Neural progenitor cell (in vitro differentiated cells): ENCODE results near the gene SLC7A5. TPM values are rescaled to one million over a fixed set of nuclear protein-coding genes. Genes with fewer than 3 reads are reported as not detected.

ENCODE experiments used
- DNase-seq: peaks from one replicate; pipeline ENCODE4 v3.0.0-alpha.2; 2016; ENCODE audit warnings: low spot score
- H2AFZ ChIP-seq: fragments of 200-600 bp; sonication (generic); replicated peaks from 2 replicates; pipeline ENCODE4 v1.6.1; 2016; ENCODE audit warnings: antibody characterized with exemption
- H3F3A ChIP-seq: fragments of 200-600 bp; sonication (generic); 2 replicates; pipeline ENCODE4 v1.6.1; 2016; ENCODE audit warnings: antibody characterized with exemption, low read depth
- H3K27ac ChIP-seq: fragments of 200-600 bp; sonication (generic); 2 replicates; pipeline ENCODE4 v1.5.1; 2016; ENCODE audit warnings: mild to moderate bottlenecking
- H3K27me3 ChIP-seq: fragments of 200-600 bp; sonication (generic); 2 replicates; pipeline ENCODE4 v1.6.1; 2016; ENCODE audit warnings: mild to moderate bottlenecking, moderate library complexity
- H3K36me3 ChIP-seq: fragments of 200-600 bp; sonication (generic); 2 replicates; pipeline ENCODE4 v1.5.1; 2016
- H3K4me1 ChIP-seq: fragments of 200-600 bp; sonication (generic); 2 replicates; pipeline ENCODE4 v1.6.1; 2016; ENCODE audit warnings: mixed run types
- H3K4me2 ChIP-seq: fragments of 200-600 bp; sonication (generic); 2 replicates; pipeline ENCODE4 v1.6.1; 2016
- H3K4me3 ChIP-seq: fragments of 200-600 bp; sonication (generic); 2 replicates; pipeline ENCODE4 v1.5.1; 2016
- H3K79me2 ChIP-seq: fragments of 200-600 bp; sonication (generic); 2 replicates; pipeline ENCODE4 v1.6.1; 2016; ENCODE audit warnings: low read depth
- H3K9ac ChIP-seq: fragments of 200-600 bp; sonication (generic); 2 replicates; pipeline ENCODE4 v1.6.1; 2016
- H3K9me3 ChIP-seq: fragments of 200-600 bp; sonication (generic); 2 replicates; pipeline ENCODE4 v1.5.1; 2016; ENCODE audit warnings: low read depth
- H4K20me1 ChIP-seq: fragments of 200-600 bp; sonication (generic); 2 replicates; pipeline ENCODE4 v1.6.1; 2016; ENCODE audit warnings: low read depth
- H3K27ac Mint-ChIP-seq: 3 replicates; pipeline ENCODE4 v1.8.0; 2021; ENCODE audit warnings: mixed read lengths
- H3K27me3 Mint-ChIP-seq: 2 replicates; pipeline ENCODE4 v1.8.0; 2022; ENCODE audit warnings: low read depth, mild to moderate bottlenecking, inconsistent platforms, moderate library complexity, mixed read lengths; ENCODE audit not compliant: insufficient read depth
- H3K36me3 Mint-ChIP-seq: 3 replicates; pipeline ENCODE4 v1.8.0; 2021; ENCODE audit warnings: mixed read lengths
- H3K4me1 Mint-ChIP-seq: 3 replicates; pipeline ENCODE4 v1.8.0; 2021; ENCODE audit warnings: mixed read lengths
- H3K4me3 Mint-ChIP-seq: 3 replicates; pipeline ENCODE4 v1.8.0; 2021; ENCODE audit warnings: mild to moderate bottlenecking, moderate library complexity, mixed read lengths
- H3K9me3 Mint-ChIP-seq: 3 replicates; pipeline ENCODE4 v1.8.0; 2020; ENCODE audit warnings: mixed read lengths
- CTCF ChIP-seq: fragments of 200-600 bp; sonication (generic); IDR thresholded peaks from 2 replicates; pipeline ENCODE4 v1.5.1; 2017; ENCODE audit warnings: antibody characterized with exemption, mild to moderate bottlenecking
- EZH2 ChIP-seq: fragments of 200-600 bp; sonication (generic); IDR thresholded peaks from 2 replicates; pipeline ENCODE4 v1.6.1; 2017; ENCODE audit warnings: antibody characterized with exemption, mild to moderate bottlenecking, moderate library complexity
- EZH2phosphoT487 ChIP-seq: fragments of 200-600 bp; sonication (generic); IDR thresholded peaks from 2 replicates; pipeline ENCODE4 v1.6.1; 2017; ENCODE audit warnings: antibody characterized with exemption
- total RNA-seq: library from RNA; depleted of rRNA; stranded (reverse); fragments of >200 nt; gene quantifications from 2 replicates; pipeline ENCODE4 v1.2.3, GENCODE V29; 2015; ENCODE audit warnings: low replicate concordance

Gene SLC7A5
- total RNA-seq, 1 donor from 2014 or later: 2.8 TPM

- H3K9me3 Mint-ChIP-seq: no peaks in the 10 kb centered on the region
- Histone ChIP-seq H3K4me3 (no peak overlapping the region), H3K9ac (no peak overlapping the region), H3K4me2 (peak overlapping the region; percentile 43), H3K79me2 (no peaks in the 10 kb centered on the region), H4K20me1 (no peaks in the 10 kb centered on the region), H3K36me3 (no peaks in the 10 kb centered on the region), H3K4me1 (peaks cover 16% of the 10 kb centered on the region), H3K27ac (no peak overlapping the region), H3K9me3 (no peaks in the 10 kb centered on the region), H2AFZ (no peak overlapping the region), H3F3A (peaks cover 11% of the 10 kb centered on the region), H3K27me3 (no peaks in the 10 kb centered on the region)
- DNase-seq: peak; percentile 88
- peaks cover 3% of the 10 kb centered on the region for H3K27me3 Mint-ChIP-seq
- H3K36me3 Mint-ChIP-seq: peaks cover 3% of the 10 kb centered on the region
- H3K27ac Mint-ChIP-seq: peak overlapping the region; percentile 65
- TF ChIP-seq EZH2 (no peak), EZH2phosphoT487 (no peak), CTCF (no peak)
- H3K4me3 Mint-ChIP-seq: no peak overlapping the region
- H3K4me1 Mint-ChIP-seq: peaks cover 33% of the 10 kb centered on the region
These were observed 15.8 kb downstream of the SLC7A5 start for GRCh38 chr16:87853411-87854052.

GRCh38 chr16:87851601-87852000 lies 17.7 kb downstream of the SLC7A5 start:
- TF ChIP-seq EZH2phosphoT487: no peak
- TF ChIP-seq EZH2: no peak
- TF ChIP-seq CTCF: no peak

GRCh38 chr16:87851141-87851587 lies 18.1 kb downstream of the SLC7A5 start:
- H2AFZ ChIP-seq: no peak overlapping the region
- no peaks in the 10 kb centered on the region for H3K9me3 ChIP-seq
- Mint-ChIP-seq H3K27ac (no peak overlapping the region), H3K9me3 (no peaks in the 10 kb centered on the region), H3K27me3 (peaks cover 3% of the 10 kb centered on the region), H3K4me3 (no peak overlapping the region), H3K36me3 (peaks cover 3% of the 10 kb centered on the region), H3K4me1 (peaks cover 34% of the 10 kb centered on the region)
- no peak for DNase-seq
- no peak overlapping the region for H3K4me3 ChIP-seq
- TF ChIP-seq EZH2phosphoT487 (no peak), EZH2 (no peak), CTCF (no peak)
- no peak overlapping the region for H3K9ac ChIP-seq
- peaks cover 19% of the 10 kb centered on the region for H3F3A ChIP-seq
- H3K4me2 ChIP-seq: no peak overlapping the region
- H4K20me1 ChIP-seq: no peaks in the 10 kb centered on the region
- peaks cover 29% of the 10 kb centered on the region for H3K4me1 ChIP-seq
- H3K27me3 ChIP-seq: no peaks in the 10 kb centered on the region
- no peaks in the 10 kb centered on the region for H3K79me2 ChIP-seq
- H3K36me3 ChIP-seq: no peaks in the 10 kb centered on the region
- no peak overlapping the region for H3K27ac ChIP-seq

More at GRCh38 chr16:87851601-87852000, 17.7 kb downstream of the SLC7A5 start:
- Histone ChIP-seq H3K27me3 (no peaks in the 10 kb centered on the region), H3F3A (peaks cover 19% of the 10 kb centered on the region), H4K20me1 (no peaks in the 10 kb centered on the region), H3K4me3 (no peak overlapping the region), H2AFZ (no peak overlapping the region), H3K9ac (no peak overlapping the region), H3K4me2 (no peak overlapping the region), H3K79me2 (no peaks in the 10 kb centered on the region), H3K36me3 (no peaks in the 10 kb centered on the region), H3K9me3 (no peaks in the 10 kb centered on the region), H3K4me1 (peaks cover 29% of the 10 kb centered on the region), H3K27ac (no peak overlapping the region)
- peak; percentile 35 for DNase-seq
- Mint-ChIP-seq H3K36me3 (peaks cover 3% of the 10 kb centered on the region), H3K9me3 (no peaks in the 10 kb centered on the region), H3K4me3 (no peak overlapping the region), H3K27me3 (peaks cover 3% of the 10 kb centered on the region), H3K27ac (no peak overlapping the region), H3K4me1 (peaks cover 35% of the 10 kb centered on the region)
